ENCODE data around the gene SEC14L6.
"Not testable (repeated sequence)": the region's sequence is repeated elsewhere in the genome, so short reads cannot be mapped to it uniquely, and the experiment has no call there.

The SEC14L6 gene

DNA sequence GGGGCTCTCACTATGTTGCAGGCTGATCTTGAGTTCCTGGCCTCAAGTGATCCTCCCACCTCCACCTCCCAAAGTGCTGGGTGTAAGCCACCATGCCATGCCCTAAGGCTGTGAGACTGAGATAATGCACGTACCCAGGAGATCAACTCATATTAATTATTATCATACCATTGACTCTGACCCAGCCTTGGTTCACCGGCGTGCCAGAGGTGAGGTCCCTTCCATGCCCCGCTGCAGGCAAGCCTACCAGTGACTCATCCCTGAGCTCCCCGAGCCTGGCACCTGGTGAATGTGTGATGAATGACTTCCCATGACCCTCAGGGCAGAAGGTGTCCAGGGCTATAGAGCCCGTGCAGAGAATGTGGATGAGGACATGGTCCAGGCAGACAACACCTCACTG, 15.8 kb upstream of the SEC14L6 start:
- no peak overlapping the region for H3K9ac ChIP-seq (ENCODE audit: low read length)
- no peaks in the 10 kb centered on the region for H3F3A ChIP-seq (ENCODE audit: insufficient read depth, low read length)
- H3K4me3 ChIP-seq (ENCODE audit: low read length): no peak overlapping the region
- no peaks in the 10 kb centered on the region for H3K36me3 ChIP-seq (replicated peaks; ENCODE audit: insufficient read depth, low read length)
- H3K27me3 ChIP-seq (replicated peaks; ENCODE audit: insufficient read depth, low read length): peaks cover 5% of the 10 kb centered on the region
- TF ChIP-seq, protein P1, sequence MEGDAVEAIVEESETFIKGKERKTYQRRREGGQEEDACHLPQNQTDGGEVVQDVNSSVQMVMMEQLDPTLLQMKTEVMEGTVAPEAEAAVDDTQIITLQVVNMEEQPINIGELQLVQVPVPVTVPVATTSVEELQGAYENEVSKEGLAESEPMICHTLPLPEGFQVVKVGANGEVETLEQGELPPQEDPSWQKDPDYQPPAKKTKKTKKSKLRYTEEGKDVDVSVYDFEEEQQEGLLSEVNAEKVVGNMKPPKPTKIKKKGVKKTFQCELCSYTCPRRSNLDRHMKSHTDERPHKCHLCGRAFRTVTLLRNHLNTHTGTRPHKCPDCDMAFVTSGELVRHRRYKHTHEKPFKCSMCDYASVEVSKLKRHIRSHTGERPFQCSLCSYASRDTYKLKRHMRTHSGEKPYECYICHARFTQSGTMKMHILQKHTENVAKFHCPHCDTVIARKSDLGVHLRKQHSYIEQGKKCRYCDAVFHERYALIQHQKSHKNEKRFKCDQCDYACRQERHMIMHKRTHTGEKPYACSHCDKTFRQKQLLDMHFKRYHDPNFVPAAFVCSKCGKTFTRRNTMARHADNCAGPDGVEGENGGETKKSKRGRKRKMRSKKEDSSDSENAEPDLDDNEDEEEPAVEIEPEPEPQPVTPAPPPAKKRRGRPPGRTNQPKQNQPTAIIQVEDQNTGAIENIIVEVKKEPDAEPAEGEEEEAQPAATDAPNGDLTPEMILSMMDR (IDR thresholded peaks at IDR 0.05; ENCODE audit: low read length): no peak
- TF ChIP-seq EZH2phosphoT487 (IDR thresholded peaks at IDR 0.05; ENCODE audit: low read length) (no peak), EZH2 (optimal IDR thresholded peaks at IDR 0.05; ENCODE audit: low read depth, low read length) (no peak)
- no peak overlapping the region for H3K4me2 ChIP-seq (ENCODE audit: low read depth, low read length)
- no peaks in the 10 kb centered on the region for H4K20me1 ChIP-seq (ENCODE audit: insufficient read depth, low read length)
- no peak overlapping the region for H3K27ac ChIP-seq (ENCODE audit: low read length)
- no peak for DNase-seq
- H3K4me1 ChIP-seq (ENCODE audit: low read length): no peaks in the 10 kb centered on the region
- H3K9me2 ChIP-seq (replicated peaks; ENCODE audit: insufficient read depth, low read length): no peaks in the 10 kb centered on the region
- no peak overlapping the region for H2AFZ ChIP-seq (ENCODE audit: low read length)
- H3K79me2 ChIP-seq (ENCODE audit: low read length): no peaks in the 10 kb centered on the region
- no peaks in the 10 kb centered on the region for H3K9me3 ChIP-seq (replicated peaks; ENCODE audit: insufficient read depth, low read length)

DNA sequence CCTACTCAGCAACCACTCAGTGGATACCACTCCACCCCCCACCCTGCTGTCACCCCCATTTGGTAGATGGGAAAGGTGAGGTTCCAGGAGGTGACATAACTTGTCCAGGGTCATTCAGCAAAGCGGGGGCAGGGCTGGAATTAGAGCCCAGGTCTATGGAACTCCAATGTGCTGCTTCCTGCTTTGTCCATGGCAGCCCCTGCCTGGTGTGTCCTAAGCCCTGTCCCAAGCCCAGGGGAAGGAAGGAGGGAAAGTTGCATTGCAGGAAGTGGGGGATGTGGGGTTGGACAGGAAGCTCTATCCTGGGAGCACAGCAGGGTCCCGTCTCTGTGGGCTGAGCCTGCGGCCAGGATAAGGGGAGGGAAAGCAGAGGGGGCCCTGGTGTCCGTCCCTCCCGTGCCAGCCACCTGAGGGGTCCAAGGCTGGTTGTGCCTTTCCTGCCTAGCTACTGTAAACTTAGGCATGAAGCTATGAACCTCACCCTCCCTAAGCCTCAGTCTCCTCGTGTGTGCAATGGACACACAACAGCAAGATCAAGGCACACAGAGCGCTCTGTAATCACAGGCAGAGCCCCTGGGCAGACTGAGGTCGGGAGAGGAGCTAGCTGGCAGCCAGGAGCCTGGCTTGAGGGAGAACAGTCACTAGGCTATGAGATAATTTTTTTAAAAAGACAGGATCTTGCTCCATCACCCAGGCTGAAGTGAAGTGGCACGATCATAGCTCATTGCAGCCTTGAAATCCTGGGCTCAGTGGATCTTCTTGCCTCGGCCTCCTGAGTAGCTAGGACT, 15.1 kb upstream of the SEC14L6 start:
- Histone ChIP-seq H3K4me2 (ENCODE audit: low read depth, low read length) (no peak overlapping the region), H4K20me1 (ENCODE audit: insufficient read depth, low read length) (no peaks in the 10 kb centered on the region), H3K27ac (ENCODE audit: low read length) (no peak overlapping the region), H3K27me3 (replicated peaks; ENCODE audit: insufficient read depth, low read length) (peaks cover 5% of the 10 kb centered on the region), H3K4me1 (ENCODE audit: low read length) (no peaks in the 10 kb centered on the region), H3K9ac (ENCODE audit: low read length) (no peak overlapping the region), H3K4me3 (ENCODE audit: low read length) (no peak overlapping the region), H2AFZ (ENCODE audit: low read length) (no peak overlapping the region), H3K36me3 (replicated peaks; ENCODE audit: insufficient read depth, low read length) (no peaks in the 10 kb centered on the region), H3K9me3 (replicated peaks; ENCODE audit: insufficient read depth, low read length) (no peaks in the 10 kb centered on the region), H3K9me2 (replicated peaks; ENCODE audit: insufficient read depth, low read length) (no peaks in the 10 kb centered on the region), H3F3A (ENCODE audit: insufficient read depth, low read length) (no peaks in the 10 kb centered on the region), H3K79me2 (ENCODE audit: low read length) (no peaks in the 10 kb centered on the region)
- no peak for DNase-seq
- no peak for TF ChIP-seq EZH2phosphoT487 (IDR thresholded peaks at IDR 0.05; ENCODE audit: low read length)
- TF ChIP-seq, protein P1 (IDR thresholded peaks at IDR 0.05; ENCODE audit: low read length): no peak
- TF ChIP-seq EZH2 (optimal IDR thresholded peaks at IDR 0.05; ENCODE audit: low read depth, low read length): no peak

DNA sequence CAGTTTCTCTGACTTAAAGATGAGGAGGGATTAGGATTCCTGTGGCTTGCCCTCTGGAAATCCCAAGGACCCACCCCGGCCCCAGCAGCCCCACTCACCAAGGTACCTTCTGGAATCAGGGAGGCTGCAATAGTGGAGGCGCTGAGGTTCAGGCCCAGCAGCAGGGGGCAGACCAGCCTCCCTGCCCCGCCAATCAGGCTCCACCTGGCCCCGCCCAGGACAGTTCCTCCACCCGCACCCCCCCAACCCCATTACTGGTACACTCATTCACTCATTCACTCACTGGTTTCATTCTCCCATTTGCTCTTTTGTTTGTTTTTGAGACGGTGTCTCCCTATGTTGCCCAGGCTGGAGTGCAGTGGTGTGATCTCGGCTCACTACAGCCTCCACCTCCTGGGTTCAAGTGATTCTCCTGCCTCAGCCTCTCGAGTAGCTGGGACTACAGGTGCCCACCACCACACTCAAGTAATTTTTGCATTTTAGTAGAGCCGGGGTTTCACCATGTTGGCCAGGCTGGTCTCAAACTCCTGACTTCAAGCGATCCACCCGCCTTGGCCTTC, 14.2 kb upstream of the SEC14L6 start:
- DNase-seq; H3K4me1 ChIP-seq (ENCODE audit: low read length); H3K27ac ChIP-seq (ENCODE audit: low read length); H2AFZ ChIP-seq (ENCODE audit: low read length); H3K79me2 ChIP-seq (ENCODE audit: low read length); H3K9me2 ChIP-seq (replicated peaks; ENCODE audit: insufficient read depth, low read length); H3F3A ChIP-seq (ENCODE audit: insufficient read depth, low read length); H3K9ac ChIP-seq (ENCODE audit: low read length); H3K27me3 ChIP-seq (replicated peaks; ENCODE audit: insufficient read depth, low read length); H3K4me3 ChIP-seq (ENCODE audit: low read length); H3K9me3 ChIP-seq (replicated peaks; ENCODE audit: insufficient read depth, low read length); H4K20me1 ChIP-seq (ENCODE audit: insufficient read depth, low read length); H3K4me2 ChIP-seq (ENCODE audit: low read depth, low read length); H3K36me3 ChIP-seq (replicated peaks; ENCODE audit: insufficient read depth, low read length): not testable (repeated sequence)
- TF ChIP-seq, protein P1 (IDR thresholded peaks at IDR 0.05; ENCODE audit: low read length): peak; percentile 19
